ENCODE results near the gene ISLR2.

- TF ChIP-seq CTCF (IDR thresholded peaks at IDR 0.05) = no peak
- TF ChIP-seq POLR2A (IDR thresholded peaks at IDR 0.05) = no peak
Measured at GRCh38 chr15:74124196-74124595, 6.2 kb upstream of the ISLR2 start.
